Activated CD4-positive, alpha-beta T cell treated with anti-CD3 and anti-CD28 coated beads, Interleukin-10, Interleukin-2, amounts not matched to agents 100 ng/mL and 50 ng/mL, durations not matched to agents 16 hours and 8 hours (primary cell): ENCODE results near the gene SH3PXD2B.
"Not testable (repeated sequence)": the region's sequence is repeated elsewhere in the genome, so short reads cannot be mapped to it uniquely, and the experiment has no call there.

Experiments
- DNase-seq: peaks from one replicate; pipeline ENCODE4 v3.0.0-alpha.2; 2020

Gene SH3PXD2B

GRCh38 chr5:172288465-172288864, 165.9 kb downstream of the SH3PXD2B start:
- DNase-seq = no peak

GRCh38 chr5:172287140-172287539, 167.2 kb downstream of the SH3PXD2B start:
- DNase-seq = not testable (repeated sequence)

- DNase-seq = no peak
Measured at GRCh38 chr5:172285226-172286143, 168.8 kb downstream of the SH3PXD2B start.

- peak; percentile 6 for DNase-seq
Measured at GRCh38 chr5:172284611-172284980, 169.7 kb downstream of the SH3PXD2B start.

GRCh38 chr5:172283862-172284610, 170.3 kb downstream of the SH3PXD2B start:
- DNase-seq = peak; percentile 87

GRCh38 chr5:172283020-172283861, 171.1 kb downstream of the SH3PXD2B start, which contains the start of gene UBTD2:
Gene UBTD2, minus strand, starts transcription at chr5:172283764. Its CDS starts 99 bp downstream, at chr5:172283665.
- DNase-seq = peak; percentile 82

GRCh38 chr5:172282272-172283019, 171.9 kb downstream of the SH3PXD2B start:
- DNase-seq = no peak

GRCh38 chr5:172281346-172281745, 173.0 kb downstream of the SH3PXD2B start:
- no peak for DNase-seq

- DNase-seq = no peak
Measured at GRCh38 chr5:172280929-172281328, 173.4 kb downstream of the SH3PXD2B start.

- DNase-seq = no peak
Measured at GRCh38 chr5:172280317-172280716, 174.0 kb downstream of the SH3PXD2B start.

- DNase-seq = no peak
Measured at GRCh38 chr5:172278356-172278755, 176.0 kb downstream of the SH3PXD2B start.

- DNase-seq = no peak
Measured at GRCh38 chr5:172276214-172276613, 178.1 kb downstream of the SH3PXD2B start.
